MCF 10A (cell line): ENCODE measurements around the gene FIG4. TPM values are rescaled to one million over a fixed set of nuclear protein-coding genes. Genes with fewer than 3 reads are reported as not detected.

Experiments
- BruUV-seq: library from RNA; stranded (reverse); fragments of 400-500 nt; replicated peaks from 2 replicates; lab custom pipeline; 2021; lab: Mats Ljungman, UMichigan
- CTCF ChIA-PET: fragments of 300-600 bp; sonication (Branson Sonifier 250); formaldehyde crosslinking; extraction: SDS; loops from one replicate; lab custom pipeline; 2021; ENCODE audit warnings: antibody characterized with exemption, inconsistent platforms; lab: Yijun Ruan, JAX
- POLR2A ChIA-PET: fragments of 300-600, 350-650 bp; sonication (Branson Sonifier 250); formaldehyde crosslinking; extraction: SDS; loops from one replicate; lab custom pipeline; 2020; ENCODE audit warnings: antibody characterized with exemption, inconsistent platforms; lab: Yijun Ruan, JAX
- DNase-seq: peaks from one replicate; pipeline ENCODE4 v3.0.0-alpha.2; 2018; ENCODE audit not compliant: unreplicated experiment
- H3K27ac Mint-ChIP-seq: one replicate; pipeline ENCODE4 v1.8.0; 2022; ENCODE audit warnings: mild to moderate bottlenecking, low read depth, mixed read lengths; ENCODE audit not compliant: unreplicated experiment
- H3K27me3 Mint-ChIP-seq: one replicate; pipeline ENCODE4 v1.8.0; 2022; ENCODE audit warnings: mixed read lengths; ENCODE audit not compliant: insufficient read depth, unreplicated experiment
- H3K36me3 Mint-ChIP-seq: one replicate; pipeline ENCODE4 v1.8.0; 2022; ENCODE audit warnings: mild to moderate bottlenecking, moderate library complexity, mixed read lengths; ENCODE audit not compliant: insufficient read depth, unreplicated experiment
- H3K4me1 Mint-ChIP-seq: one replicate; pipeline ENCODE4 v1.8.0; 2022; ENCODE audit warnings: mixed read lengths; ENCODE audit not compliant: insufficient read depth, unreplicated experiment
- H3K4me3 Mint-ChIP-seq: one replicate; pipeline ENCODE4 v1.8.0; 2022; ENCODE audit warnings: mild to moderate bottlenecking, moderate library complexity, mixed read lengths; ENCODE audit not compliant: unreplicated experiment
- H3K9me3 Mint-ChIP-seq: one replicate; pipeline ENCODE4 v1.8.0; 2022; ENCODE audit warnings: mixed read lengths; ENCODE audit not compliant: unreplicated experiment
- intact Hi-C: fragments of 100-400 bp; cut with micrococcal nuclease; formaldehyde crosslinking; loops from 2 replicates; pipeline ENCODE4 v1.14.1; 2022
- total RNA-seq: library from RNA; stranded (reverse); gene quantifications from 2 replicates; pipeline ENCODE4 v1.2.3, GENCODE V29; 2022
- TF ChIP-seq, protein P1 (sequence below): fragments of 200-600 bp; IDR thresholded peaks from one replicate; pipeline ENCODE4 v1.8.0; 2022; ENCODE audit warnings: antibody characterized with exemption, mild to moderate bottlenecking; ENCODE audit not compliant: unreplicated experiment

Gene FIG4
- total RNA-seq, 1 experiment from 2014 or later = 7.9 TPM

DNA sequence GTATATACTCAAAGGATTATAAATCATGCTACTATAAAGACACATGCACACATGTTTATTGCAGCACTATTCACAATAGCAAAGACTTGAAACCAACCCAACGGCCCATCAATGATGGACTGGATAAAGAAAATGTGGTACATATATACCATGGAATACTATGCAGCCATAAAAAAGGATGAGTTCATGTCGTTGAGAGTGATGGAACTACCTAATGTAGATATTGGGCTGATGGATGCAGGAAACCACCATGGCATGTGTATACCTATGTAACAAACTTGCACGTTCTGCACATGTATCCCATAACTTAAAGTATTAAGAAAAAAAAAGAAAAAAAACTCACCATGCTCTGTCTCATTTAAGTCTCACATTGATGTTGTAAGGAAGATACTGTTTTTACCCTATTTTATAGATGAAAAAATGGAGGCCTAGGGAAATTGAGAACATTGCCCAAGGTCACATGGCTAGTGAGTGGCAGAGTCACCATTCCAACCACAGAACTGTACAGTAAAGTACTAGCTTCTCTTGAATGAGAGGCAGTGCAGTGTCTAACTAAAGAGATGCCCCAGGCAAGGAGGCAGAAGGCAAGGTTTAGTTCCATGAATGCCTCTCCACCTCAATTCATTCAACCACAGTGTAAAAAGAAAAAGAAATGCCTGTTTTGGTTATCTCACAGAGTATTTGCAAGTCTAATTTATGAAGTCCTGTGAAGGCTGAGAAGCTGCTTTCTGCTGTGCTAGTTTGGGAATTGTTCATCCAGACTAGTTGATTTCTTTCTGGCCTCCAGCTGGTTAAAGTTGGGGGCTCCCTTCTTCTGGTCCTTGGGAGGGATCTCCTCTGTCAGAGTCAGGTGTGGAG, 68.2 kb downstream of the FIG4 start:
- CTCF ChIA-PET = interaction anchor here (1.0 kb wide), 1 partner anchor 55 kb away, joined by 5 read pairs; no protein-coding TSS in a partner anchor
- no peak for DNase-seq
- BruUV-seq = no TSS peak
- Mint-ChIP-seq H3K9me3 (peaks cover 13% of the 10 kb centered on the region), H3K4me1 (no peaks in the 10 kb centered on the region), H3K27me3 (no peaks in the 10 kb centered on the region), H3K27ac (no peak overlapping the region), H3K4me3 (no peak overlapping the region), H3K36me3 (no peaks in the 10 kb centered on the region)
- TF ChIP-seq, protein P1, sequence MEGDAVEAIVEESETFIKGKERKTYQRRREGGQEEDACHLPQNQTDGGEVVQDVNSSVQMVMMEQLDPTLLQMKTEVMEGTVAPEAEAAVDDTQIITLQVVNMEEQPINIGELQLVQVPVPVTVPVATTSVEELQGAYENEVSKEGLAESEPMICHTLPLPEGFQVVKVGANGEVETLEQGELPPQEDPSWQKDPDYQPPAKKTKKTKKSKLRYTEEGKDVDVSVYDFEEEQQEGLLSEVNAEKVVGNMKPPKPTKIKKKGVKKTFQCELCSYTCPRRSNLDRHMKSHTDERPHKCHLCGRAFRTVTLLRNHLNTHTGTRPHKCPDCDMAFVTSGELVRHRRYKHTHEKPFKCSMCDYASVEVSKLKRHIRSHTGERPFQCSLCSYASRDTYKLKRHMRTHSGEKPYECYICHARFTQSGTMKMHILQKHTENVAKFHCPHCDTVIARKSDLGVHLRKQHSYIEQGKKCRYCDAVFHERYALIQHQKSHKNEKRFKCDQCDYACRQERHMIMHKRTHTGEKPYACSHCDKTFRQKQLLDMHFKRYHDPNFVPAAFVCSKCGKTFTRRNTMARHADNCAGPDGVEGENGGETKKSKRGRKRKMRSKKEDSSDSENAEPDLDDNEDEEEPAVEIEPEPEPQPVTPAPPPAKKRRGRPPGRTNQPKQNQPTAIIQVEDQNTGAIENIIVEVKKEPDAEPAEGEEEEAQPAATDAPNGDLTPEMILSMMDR = no peak
- POLR2A ChIA-PET = no interaction called here
- intact Hi-C loops = no loop called here

DNA sequence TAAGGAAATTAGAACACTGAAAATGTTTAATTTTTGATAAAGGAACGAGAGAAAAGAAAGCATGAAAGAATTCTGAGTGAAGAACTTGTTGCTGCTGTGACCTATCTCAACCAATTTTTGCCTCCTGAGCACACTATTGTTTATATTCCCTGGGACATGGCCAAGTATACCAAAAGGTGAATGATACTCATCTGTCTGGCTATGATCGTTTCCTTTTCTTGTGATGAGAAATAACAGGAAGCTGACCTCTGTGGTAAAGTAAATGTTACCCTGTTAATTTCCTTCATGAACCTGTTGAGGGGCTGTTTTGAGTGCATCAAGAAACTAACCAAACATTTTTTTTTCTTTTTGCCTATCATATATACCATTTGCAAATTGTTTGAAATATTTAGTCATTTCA, 69.1 kb downstream of the FIG4 start:
- Mint-ChIP-seq H3K4me1 (no peaks in the 10 kb centered on the region), H3K36me3 (no peaks in the 10 kb centered on the region), H3K27me3 (no peaks in the 10 kb centered on the region), H3K9me3 (peaks cover 13% of the 10 kb centered on the region), H3K4me3 (no peak overlapping the region), H3K27ac (no peak overlapping the region)
- BruUV-seq = no TSS peak
- peak; percentile 21 for DNase-seq
- CTCF ChIA-PET = interaction anchor here (0.7 to 1.0 kb wide), 2 partner anchors 56 to 708 kb away, joined by 3 to 5 read pairs; no protein-coding TSS in a partner anchor
- TF ChIP-seq, protein P1 = no peak
- intact Hi-C loops = no loop called here
- POLR2A ChIA-PET = no interaction called here

DNA sequence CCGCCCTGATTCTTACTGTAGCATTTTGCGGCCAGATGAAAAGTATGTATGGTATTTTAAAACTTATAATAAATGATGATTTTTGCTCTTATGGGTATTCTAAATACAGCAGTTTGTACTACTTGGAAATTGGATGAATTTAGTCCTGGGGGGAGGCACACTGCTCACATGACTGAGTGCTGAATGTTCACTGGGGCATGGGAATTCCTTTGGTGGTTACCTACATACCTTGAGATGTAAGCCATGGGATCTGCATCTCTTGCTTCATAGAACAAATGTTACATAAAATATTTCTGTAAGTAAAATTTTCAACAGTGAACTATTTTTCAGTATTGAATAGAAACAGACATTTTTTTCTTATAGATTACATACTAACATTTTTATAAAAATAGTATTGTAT, 71.1 kb downstream of the FIG4 start:
- TF ChIP-seq, protein P1 = no peak
- H3K9me3 Mint-ChIP-seq = peaks cover 3% of the 10 kb centered on the region
- no peaks in the 10 kb centered on the region for H3K27me3 Mint-ChIP-seq
- no TSS peak for BruUV-seq
- no peaks in the 10 kb centered on the region for H3K36me3 Mint-ChIP-seq
- no peak for DNase-seq
- H3K27ac Mint-ChIP-seq = no peak overlapping the region
- H3K4me1 Mint-ChIP-seq = no peaks in the 10 kb centered on the region
- CTCF ChIA-PET = no interaction called here
- H3K4me3 Mint-ChIP-seq = no peak overlapping the region
- POLR2A ChIA-PET = no interaction called here
- intact Hi-C loops = no loop called here

- H3K27me3 Mint-ChIP-seq = no peaks in the 10 kb centered on the region
- H3K9me3 Mint-ChIP-seq = no peaks in the 10 kb centered on the region
- no peak for DNase-seq
- H3K36me3 Mint-ChIP-seq = no peaks in the 10 kb centered on the region
- intact Hi-C loops = no loop called here
- no TSS peak for BruUV-seq
- no peak overlapping the region for H3K4me3 Mint-ChIP-seq
- TF ChIP-seq, protein P1 = no peak
- POLR2A ChIA-PET = no interaction called here
- H3K27ac Mint-ChIP-seq = no peak overlapping the region
- peaks cover 4% of the 10 kb centered on the region for H3K4me1 Mint-ChIP-seq
- CTCF ChIA-PET = no interaction called here
Measured at GRCh38 chr6:109762769-109763441, 71.8 kb downstream of the FIG4 start.
